ENCODE results near the gene ROPN1B.
A peak's percentile ranks its signal among the peaks of the same experiment; 100 is the strongest.
"Not testable (repeated sequence)": the region's sequence is repeated elsewhere in the genome, so short reads cannot be mapped to it uniquely, and the experiment has no call there.

Gene ROPN1B

DNA sequence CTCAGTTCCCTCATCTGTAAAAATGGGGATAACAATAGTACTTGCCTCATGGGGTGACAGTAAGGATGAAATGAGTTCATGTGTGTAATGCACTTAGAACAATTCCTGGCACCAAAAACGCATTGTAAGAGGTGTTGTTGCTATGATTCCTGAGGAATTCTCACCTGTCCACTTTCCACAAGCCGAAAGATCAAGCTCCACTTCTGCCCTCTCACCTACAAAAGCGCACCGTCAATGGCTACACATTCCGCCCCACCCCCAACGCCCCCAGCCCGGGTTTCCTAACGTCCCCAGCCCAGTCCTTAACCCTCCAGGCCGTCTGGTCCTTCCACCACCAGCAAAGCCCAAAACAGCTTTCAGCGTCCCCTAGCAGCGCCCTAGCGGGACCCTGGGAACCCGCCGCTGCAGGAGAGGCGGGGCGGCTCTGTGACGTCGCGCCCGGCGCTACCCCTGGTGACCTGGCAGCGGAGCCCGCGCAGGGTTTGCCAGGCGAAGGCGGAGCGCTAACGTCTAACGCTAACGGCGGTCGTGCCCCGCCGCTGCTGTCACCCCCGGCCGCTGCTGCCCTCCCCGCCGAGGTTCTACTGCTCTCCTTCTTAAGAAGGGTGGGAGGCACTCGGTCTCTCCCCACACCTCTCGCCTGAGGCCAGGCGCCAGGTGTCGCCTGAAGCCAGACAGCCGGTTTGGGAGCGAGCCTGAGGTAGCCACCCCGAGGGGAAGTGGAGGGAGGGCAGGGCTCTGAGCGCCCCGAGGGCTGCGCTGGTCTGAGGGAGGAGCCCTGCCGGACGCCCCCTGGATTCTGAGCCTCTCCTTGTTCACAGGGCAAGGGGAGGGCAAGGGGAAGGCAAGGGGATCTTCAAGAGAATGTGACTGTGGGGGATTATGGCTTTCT lies at the start of gene ROPN1B:
ROPN1B (plus strand) TSS at position 478 of the 892 bp plus-strand sequence. CDS start 2,877 bp downstream, outside the sequence.
- not testable (repeated sequence) for DNase-seq

DNA sequence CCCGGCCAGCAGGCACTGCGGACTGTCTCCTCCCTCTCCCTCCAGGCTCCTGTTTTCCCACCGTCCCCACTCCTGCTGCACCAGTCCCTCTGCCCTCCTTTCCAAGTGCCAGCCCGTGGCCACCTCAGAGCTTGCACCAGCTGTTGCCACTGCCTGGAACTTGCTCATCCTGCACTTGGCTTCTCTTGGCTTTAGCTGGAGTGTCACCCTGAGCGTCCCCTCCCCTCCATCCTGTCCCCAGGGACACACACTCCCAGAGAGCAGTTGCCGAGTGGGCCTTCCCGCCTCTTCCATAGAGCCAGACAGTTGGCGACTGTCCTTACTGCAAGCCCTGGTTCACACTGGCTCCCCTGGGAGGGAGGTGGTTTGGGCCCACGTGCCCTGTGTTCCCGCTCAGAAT lies 48.8 kb upstream of the ROPN1B start:
- not testable (repeated sequence) for DNase-seq

DNA sequence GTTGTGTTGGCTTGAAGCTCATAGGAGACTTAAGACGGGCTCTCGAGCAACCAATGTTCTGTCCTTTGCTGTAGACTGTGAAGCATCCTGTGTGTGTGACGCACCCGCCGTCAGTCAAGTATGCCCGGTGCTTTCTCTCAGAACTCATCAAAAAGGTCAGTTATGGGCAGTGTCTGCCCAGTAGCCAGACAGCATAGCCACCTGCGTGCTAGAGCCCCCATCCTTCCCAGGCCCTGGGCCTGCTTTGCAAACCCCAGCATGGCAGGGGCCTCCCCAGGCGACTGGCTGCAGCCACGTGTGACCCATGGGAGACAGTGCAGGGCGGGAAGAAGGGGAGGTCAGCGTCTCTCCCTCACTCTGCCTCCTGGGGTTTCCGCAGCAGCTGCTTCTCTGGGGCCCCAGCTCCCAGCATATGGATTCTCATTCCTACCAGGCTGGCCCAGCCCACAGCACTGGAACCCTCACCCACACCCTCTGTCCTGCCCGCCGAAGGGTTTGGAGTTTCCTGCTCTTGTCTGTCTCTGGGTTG lies 48.2 kb upstream of the ROPN1B start:
- DNase-seq, result not testable (repeated sequence)

DNA sequence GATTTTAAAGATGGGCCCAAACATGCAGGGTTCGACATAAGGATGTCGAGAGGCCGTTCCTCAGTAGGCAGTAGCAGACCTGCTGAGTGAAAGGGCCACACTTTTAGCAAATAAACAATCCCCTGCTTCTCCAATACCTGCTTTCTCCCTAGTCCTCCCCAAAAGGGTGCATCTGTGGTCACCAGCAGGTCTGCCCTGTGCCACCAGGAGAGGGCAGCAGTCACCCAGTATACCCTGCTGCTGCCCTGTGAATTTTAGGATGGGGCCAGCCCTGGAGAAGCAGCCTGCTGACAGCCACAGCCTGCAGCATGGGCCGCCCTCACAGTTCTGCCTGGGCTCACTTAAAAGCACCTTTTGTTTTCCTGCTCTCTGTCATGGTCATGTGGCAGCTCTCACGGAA lies 47.3 kb upstream of the ROPN1B start:
- not testable (repeated sequence) for DNase-seq

DNA sequence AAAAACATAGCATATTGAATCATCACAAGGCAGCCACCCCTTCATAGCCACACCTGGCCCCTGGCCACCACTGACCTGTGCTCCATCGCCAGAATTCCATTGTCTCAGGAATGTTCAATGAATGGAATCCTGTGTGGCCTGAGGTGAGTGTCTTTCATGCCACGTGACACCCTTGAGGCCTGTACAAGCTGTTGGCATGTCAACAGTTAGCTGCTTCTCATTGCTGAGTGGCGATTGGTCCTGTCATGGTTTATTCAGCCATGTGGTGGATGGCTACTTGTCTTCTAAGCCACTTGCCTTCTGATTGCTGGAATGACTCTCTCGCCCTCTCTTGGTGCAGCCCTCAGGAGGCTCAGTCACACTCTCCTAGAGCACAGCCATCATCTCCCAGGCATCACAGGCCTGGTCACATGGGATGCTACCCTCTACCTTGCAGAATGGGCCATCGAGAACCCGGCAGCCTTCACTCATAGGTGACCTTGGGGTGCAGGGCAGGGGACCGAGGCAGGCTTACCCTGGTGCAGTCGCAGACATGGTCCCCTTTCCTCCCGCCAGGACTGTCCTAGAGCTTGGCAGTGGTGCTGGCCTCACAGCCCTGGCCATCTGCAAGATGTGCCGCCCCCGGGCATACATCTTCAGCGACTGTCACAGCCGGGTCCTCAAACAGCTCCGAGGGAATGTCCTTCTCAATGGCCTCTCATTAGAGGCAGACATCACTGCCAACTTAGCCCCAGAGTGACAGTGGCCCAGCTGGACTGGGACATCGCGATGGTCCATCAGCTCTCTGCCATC lies 45.5 kb upstream of the ROPN1B start:
- not testable (repeated sequence) for DNase-seq

DNA sequence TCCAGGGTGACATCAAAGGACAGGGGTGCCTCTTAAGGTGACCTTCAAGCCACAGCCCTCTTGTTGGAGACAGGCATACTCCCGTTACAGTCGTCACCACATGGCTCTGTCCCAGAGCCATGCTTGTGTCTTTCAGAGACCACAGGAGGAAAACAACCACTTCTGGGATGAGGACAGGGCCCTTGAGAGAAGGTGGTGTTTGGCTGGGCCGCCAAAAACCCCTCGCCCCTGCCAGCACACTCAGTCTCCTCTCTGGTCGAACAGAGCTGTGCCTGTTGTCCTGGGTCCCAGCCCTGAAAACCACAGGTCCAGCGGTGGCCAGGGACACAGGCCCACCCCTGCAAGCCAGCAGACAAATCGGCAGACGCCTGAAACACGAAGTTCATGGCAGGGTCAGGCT lies 44.7 kb upstream of the ROPN1B start:
- not testable (repeated sequence) for DNase-seq

DNA sequence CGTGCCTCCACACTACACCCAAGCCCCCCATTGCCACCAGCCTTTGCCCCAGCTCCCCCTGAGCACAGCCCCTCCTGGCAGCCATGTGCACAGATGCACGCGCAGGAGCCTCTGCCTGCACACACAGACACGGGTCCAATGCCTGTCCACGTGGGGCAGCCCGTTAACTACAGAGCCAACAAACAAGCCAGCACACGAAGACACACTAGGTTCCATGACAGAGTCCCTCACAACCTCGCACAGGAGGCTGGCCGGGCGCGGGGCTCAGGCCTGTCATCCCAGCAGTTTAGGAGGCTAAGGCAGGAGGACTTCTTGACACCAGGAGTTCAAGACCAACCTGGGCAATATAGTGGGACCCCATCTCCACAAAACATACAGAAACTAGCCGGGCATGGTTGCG lies 43.3 kb upstream of the ROPN1B start:
- not testable (repeated sequence) for DNase-seq

DNA sequence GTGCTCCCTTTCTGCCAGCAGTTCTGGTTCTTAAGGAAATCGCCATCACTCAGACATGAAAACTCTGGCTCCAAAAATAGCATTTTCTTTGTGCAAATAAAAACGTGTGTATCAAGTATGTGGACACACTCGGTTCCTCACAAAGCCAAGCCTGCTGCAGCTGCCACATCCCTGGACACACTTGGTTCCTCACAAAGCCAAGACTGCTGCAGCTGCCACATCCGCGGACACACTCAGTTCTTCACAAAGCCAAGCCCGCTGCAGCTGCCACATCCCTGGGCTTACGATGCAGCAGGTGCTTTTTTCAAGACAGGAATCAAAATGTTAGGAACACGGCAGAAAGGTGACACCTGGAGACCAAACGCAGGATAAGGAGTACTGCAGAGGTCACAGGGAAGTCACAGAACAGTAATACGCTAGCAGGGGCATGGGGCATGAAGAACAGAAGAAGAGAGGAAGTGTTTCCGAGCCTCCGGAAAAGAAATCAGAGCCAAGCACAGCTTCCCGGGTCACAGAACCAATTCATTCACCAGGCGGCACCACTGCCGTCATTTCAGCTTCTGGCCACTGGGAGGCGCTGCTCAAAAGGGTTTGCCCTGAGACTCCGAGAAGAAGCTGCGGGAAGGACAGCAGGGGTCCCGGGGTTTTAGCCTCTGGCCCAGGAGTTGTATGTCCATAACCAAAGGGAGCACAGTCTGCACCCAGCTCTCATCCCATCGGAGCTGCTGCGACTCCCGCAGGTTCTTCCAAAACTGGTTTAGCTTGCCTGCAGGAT lies 40.0 kb upstream of the ROPN1B start:
- DNase-seq, result peak; percentile 38 to 60

DNA sequence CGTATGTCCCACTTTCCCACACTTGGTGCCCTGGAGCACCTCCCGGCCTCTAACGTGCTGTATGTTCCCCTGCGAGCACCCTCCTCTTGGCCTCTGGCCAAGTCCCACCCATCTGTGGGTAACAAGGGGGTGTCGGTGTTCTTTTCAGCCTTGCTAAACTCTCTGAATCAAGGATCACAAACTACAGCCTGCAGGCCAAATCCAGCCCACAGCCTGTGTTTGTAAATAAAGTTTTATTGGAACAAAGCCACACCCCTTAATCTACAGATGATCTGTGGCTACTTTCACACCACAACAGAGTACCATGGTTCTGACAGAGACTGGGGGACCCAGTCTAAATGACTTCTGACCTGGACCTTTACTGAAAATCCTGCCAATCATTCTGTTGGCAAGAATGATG lies 39.2 kb upstream of the ROPN1B start:
- not testable (repeated sequence) for DNase-seq

DNA sequence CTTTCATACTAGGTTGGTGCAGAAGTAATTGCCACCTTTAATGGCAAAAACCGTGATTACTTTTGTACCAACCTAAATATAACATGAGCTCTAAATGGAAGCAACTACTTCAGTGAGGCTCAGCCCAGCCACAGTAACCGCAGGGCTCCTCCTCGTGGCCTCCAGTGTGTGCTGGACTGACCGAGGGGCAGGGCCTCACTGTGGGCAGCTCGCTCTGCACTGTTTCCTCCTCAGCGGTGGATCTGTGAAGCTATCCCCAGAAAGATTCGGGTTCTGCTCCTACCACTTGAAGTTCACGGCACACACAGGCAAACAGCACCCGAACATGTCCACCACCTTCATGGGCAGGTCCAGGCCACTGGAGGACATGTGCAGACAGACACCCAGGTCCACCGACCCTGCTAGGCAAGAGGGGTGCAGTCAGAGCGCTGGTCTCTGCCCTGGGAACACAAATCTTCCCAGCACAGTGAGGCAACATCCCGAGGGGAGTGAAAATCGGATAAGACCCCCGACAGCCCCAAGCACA lies 37.6 kb upstream of the ROPN1B start:
- DNase-seq, result not testable (repeated sequence)

DNA sequence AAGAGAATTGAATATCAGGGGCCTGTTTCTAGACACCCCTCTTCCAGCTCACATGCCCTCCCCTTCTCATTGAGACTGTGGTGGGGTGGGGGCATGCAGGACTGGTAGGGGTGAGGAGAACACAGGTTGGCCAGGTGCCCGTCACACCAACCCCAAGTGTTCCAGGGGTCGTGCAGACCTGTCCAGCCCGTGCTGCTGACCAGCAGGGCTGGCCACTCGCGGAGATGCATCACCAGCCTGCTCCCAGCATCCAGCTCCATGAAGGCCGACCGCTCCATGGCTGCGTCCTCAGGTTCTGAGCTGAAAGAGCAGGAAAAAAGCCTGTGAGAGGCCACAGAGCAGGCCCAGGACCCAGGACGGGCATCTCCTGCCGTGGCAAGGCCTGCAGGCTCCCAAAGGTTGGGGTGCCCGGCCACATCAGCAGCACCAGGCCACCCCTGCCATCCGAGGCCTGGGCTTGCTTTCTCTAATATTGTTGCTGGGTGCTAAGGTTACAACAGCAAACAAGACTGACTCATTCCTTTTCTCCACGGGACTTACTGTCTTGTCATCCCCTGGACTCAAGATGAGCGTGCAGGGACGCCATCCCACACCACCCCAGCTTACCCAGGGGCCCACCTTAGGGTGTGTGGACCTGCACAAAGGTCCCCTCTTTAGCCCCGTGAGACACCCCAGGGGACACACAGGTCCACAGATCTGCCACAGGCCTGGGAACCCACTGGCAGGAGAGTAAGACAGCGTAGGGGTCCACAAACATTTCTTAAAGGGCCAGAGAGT lies 35.4 kb upstream of the ROPN1B start:
- not testable (repeated sequence) for DNase-seq

DNA sequence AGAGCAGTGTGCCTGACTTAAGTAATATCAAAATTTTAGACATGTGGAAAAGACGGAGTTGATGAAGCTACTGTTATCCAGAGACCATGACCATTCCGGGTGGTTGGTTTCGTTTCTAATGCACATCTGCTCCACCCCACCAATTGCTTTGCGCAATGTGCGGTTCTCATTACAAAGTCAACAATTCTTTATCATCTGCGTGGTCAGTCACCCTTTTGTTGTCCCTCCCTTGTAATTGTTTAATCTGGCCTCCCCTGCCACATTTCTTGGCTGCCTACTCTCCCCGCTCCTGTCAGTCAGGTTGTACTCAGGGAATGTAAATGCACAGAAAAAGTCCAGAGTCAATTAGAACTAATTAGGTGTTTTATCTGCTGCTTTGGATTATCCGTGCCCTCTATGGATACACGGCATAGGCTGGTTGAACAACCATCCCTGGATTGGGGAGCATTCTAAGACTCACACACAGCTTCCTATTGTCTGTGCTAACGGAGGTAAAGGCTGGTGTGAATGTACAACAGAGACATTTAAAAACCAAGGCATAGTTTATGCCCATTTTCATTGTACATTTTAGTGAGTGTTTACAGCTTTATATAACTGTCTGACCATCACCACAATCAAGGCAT lies 33.6 kb upstream of the ROPN1B start:
- not testable (repeated sequence) for DNase-seq

DNA sequence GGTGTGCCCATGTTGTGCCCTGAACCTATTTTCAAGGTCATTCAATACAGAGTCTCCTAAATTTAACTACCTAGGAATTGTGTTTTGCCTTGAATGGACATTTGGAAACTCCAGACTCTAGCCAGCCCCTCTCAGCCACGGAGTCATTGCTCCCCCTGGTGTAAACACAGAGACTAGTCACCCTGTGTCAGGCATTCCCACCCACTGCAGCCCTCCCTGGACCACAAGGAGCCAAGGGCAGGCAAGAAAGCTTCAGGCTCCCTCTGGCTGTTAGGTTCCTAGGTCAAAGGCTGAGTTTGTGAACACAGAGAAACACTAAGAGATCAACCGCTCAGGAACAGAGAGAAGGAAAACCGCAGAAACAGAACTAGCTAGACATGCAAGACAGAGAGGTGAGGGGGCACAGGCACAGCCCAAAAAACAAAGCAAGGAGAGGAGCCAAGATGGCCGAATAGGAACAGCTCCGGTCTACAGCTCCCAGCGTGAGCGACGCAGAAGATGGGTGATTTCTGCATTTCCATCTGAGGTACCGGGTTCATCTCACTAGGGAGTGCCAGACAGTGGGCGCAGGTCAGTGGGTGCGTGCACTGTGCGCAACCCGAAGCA lies 32.7 kb upstream of the ROPN1B start:
- peak; percentile 19 to 56 for DNase-seq

DNA sequence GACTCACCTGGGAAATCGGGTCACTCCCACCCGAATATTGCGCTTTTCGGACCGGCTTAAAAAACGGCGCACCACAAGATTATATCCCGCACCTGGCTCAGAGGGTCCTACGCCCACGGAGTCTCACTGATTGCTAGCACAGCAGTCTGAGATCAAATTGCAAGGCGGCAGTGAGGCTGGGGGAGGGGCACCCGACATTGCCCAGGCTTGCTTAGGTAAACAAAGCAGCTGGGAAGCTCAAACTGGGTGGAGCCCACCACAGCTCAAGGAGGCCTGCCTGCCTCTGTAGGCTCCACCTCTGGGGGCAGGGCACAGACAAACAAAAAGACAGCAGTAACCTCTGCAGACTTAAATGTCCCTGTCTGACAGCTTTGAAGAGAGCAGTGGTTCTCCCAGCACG lies 32.1 kb upstream of the ROPN1B start:
- DNase-seq, result not testable (repeated sequence)

DNA sequence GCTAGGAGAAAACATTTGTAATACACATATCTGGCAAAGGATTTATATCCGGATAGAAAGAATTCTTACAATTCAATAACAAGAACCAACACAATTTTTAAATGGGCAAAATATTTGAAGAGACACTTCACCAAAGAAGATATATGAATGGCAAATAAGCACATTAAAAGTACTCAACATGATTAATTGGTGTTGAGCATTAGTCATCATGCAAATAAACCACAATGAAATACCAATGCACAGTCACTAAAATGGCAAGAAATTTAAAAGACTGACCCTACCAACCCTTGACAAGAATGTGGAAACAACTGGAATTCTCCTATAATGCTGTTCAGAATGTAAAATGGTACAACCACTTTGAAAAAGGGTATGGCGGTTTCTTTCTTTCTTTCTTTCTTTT lies 21.2 kb upstream of the ROPN1B start:
- DNase-seq, result not testable (repeated sequence)

DNA sequence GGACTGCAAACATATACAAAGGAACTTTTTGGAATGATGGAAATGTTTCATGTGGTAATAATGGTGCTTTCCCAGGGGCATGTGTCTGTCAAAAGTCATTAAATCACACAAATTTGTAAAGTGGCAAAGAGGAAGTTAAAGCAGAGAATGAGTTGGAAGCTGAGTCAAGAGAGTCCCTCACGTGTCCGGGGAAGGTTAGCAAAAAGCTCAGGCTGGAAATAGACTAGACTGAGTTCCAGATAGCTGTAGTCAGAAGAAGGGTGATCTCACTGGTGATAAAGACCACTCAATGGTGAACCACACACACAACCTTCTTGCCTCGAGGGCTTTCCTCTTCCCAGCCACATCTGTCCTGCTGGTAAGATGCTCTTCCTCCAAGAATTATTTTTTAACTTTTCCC lies 20.1 kb upstream of the ROPN1B start:
- DNase-seq, result not testable (repeated sequence)

DNA sequence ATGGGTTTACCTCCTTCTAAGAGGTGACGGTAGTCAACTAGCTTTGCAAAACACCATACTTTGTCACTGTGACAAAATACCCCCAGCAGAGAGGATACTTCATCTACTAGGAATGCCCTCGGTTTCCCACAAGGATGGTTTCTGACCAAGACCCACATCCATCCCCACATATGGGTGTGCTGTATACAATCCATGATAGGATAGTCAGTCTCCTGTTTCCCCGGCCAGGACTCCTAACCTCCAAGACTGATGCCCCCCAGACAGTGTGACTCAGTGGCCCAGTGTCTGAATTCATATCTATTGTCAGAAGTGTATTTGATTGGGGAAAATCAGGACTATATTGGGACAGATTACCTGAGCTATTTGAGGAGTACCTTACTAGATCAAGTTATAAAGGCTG lies 17.8 kb upstream of the ROPN1B start:
- not testable (repeated sequence) for DNase-seq

DNA sequence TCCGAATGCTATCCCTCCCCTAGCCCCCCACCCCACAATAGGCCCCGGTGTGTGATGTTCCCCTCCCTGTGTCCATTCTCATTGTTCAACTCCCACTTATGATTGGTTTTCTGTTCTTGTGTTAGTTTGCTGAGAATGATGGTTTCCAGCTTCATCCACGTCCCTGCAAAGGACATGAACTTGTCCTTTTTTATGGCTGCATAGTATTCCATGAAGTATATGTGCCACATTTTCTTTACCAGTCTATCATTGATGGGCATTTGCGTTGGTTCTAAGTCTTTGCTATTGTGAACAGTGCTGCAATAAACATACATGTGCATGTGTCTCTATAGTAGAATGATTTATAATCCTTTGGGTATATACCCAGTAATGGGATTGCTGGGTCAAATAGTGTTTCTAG lies 12.0 kb upstream of the ROPN1B start:
- DNase-seq, result not testable (repeated sequence)

DNA sequence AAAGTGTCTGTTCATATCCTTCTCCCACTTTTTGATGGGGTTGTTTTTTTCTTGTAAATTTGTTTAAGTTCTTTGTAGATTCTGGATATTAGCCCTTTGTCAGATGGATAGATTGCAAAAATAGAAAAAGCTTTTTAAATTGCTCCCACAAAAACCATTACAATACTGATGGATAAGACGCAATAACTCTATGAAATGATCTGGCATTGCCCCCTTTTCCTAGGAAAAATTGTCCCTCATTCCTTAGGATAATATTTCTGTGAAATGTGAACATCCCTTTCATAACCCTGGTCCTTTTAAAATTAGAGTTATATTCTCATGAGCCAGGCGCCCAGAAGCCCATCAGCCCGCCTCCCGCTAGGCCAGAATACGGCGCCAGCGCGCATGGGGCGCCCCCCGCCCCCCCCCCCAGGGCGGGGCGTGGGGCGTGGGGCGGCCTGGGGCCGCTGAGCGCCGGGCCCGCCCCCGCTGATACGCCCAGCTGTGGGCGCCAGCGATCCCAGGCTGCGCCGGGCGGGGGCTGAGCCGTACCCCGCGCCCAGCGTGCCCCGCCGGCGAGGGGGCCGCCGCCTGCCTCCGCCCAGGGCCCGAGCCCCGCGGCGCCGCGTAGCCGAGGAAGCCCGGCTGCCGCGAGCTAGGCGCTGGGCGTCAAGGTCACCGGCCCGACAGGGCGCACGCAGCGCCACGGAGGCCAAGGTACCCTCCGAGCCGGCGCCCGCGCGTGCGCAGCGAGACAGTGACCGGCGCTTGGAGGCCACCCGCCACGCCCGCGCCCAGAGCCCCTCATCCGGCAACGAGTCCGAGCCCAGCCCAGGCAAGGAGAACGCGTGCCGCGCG lies 11.1 kb upstream of the ROPN1B start:
- DNase-seq, result no peak

Measured in NCI-H187 (cell line).